Glutamatergic neuron (in vitro differentiated cells): ENCODE data around the gene DPCD. TPM values are rescaled to one million over a fixed set of nuclear protein-coding genes. Genes with fewer than 3 reads are reported as not detected.

Experiments
- DNase-seq: peaks from one replicate; pipeline ENCODE4 v3.0.0; 2022
- H3K27ac Mint-ChIP-seq: one replicate; pipeline ENCODE4 v1.8.0; 2020; ENCODE audit warnings: mild to moderate bottlenecking, mixed read lengths, inconsistent platforms; ENCODE audit not compliant: unreplicated experiment
- H3K27me3 Mint-ChIP-seq: one replicate; pipeline ENCODE4 v1.8.0; 2020; ENCODE audit warnings: mild to moderate bottlenecking, moderate library complexity, mixed read lengths, inconsistent platforms; ENCODE audit not compliant: unreplicated experiment
- H3K36me3 Mint-ChIP-seq: one replicate; pipeline ENCODE4 v1.8.0; 2020; ENCODE audit warnings: mild to moderate bottlenecking, mixed read lengths, inconsistent platforms; ENCODE audit not compliant: unreplicated experiment
- H3K4me1 Mint-ChIP-seq: one replicate; pipeline ENCODE4 v1.8.0; 2020; ENCODE audit warnings: mild to moderate bottlenecking, low read depth, mixed read lengths, inconsistent platforms; ENCODE audit not compliant: unreplicated experiment
- H3K4me3 Mint-ChIP-seq: one replicate; pipeline ENCODE4 v1.8.0; 2020; ENCODE audit warnings: mild to moderate bottlenecking, mixed read lengths, inconsistent platforms; ENCODE audit not compliant: unreplicated experiment
- H3K9me3 Mint-ChIP-seq: one replicate; pipeline ENCODE4 v1.8.0; 2020; ENCODE audit warnings: mild to moderate bottlenecking, moderate library complexity, mixed read lengths, inconsistent platforms; ENCODE audit not compliant: unreplicated experiment
- total RNA-seq: library from RNA; stranded (reverse); fragmentation: NEBNext Ultra II Directional; extraction: Animal tissue kit (Norgen Biotek cat#: 25700); gene quantifications from one replicate; pipeline ENCODE4 v1.2.1, GENCODE V29; 2021; ENCODE audit not compliant: unreplicated experiment
- TF ChIP-seq, protein P1 (sequence below): fragments of 200-600 bp; sonication (generic); IDR thresholded peaks from one replicate; pipeline ENCODE4 v1.5.0; 2021; ENCODE audit not compliant: partially characterized antibody, unreplicated experiment

Gene DPCD
- total RNA-seq, 1 donor from 2014 or later = 10.1 TPM

DNA sequence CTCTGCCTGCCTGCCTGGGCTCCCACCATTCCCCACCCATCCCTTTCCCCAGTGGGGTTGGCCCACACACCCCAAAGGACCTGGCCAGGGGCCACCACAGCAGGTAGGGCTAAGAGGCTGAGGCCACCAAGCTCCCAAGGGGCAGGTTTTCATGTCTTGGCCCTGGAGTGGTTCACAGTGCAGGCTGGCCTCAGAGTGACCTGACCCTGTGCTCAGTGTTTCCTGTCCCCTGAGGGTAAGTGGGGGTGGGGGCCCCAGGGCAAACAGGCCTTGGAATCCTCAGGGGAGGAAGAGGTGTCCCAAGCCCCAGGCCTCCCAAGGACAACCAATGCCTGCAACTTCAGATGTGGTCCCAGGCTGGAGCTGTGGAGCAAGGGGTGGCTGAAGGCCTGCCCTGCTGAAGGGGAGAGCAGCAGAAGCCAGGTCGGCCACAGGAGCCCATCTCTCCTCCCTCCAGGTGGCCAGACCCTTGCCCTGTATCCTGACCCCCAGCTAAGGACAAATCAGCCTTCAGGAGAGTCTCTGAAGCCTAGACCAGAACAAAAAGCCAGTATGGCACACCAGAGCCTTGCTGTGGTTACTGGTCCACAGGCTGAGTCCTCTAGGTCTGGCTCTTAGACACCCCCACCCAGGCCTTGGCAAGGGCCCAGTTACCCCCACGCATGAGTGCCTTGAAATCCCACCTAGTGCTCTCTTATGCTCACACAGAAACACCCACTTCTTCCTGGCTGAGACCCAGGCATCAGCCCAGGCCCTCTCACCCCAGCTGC lies 27.6 kb upstream of the DPCD start:
- Mint-ChIP-seq H3K27ac (no peak overlapping the region), H3K27me3 (peaks cover 9% of the 10 kb centered on the region), H3K36me3 (peaks cover 4% of the 10 kb centered on the region), H3K4me1 (peaks cover 4% of the 10 kb centered on the region), H3K9me3 (peaks cover 9% of the 10 kb centered on the region), H3K4me3 (no peak overlapping the region)
- DNase-seq = no peak
- TF ChIP-seq, protein P1, sequence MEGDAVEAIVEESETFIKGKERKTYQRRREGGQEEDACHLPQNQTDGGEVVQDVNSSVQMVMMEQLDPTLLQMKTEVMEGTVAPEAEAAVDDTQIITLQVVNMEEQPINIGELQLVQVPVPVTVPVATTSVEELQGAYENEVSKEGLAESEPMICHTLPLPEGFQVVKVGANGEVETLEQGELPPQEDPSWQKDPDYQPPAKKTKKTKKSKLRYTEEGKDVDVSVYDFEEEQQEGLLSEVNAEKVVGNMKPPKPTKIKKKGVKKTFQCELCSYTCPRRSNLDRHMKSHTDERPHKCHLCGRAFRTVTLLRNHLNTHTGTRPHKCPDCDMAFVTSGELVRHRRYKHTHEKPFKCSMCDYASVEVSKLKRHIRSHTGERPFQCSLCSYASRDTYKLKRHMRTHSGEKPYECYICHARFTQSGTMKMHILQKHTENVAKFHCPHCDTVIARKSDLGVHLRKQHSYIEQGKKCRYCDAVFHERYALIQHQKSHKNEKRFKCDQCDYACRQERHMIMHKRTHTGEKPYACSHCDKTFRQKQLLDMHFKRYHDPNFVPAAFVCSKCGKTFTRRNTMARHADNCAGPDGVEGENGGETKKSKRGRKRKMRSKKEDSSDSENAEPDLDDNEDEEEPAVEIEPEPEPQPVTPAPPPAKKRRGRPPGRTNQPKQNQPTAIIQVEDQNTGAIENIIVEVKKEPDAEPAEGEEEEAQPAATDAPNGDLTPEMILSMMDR = no peak

DNA sequence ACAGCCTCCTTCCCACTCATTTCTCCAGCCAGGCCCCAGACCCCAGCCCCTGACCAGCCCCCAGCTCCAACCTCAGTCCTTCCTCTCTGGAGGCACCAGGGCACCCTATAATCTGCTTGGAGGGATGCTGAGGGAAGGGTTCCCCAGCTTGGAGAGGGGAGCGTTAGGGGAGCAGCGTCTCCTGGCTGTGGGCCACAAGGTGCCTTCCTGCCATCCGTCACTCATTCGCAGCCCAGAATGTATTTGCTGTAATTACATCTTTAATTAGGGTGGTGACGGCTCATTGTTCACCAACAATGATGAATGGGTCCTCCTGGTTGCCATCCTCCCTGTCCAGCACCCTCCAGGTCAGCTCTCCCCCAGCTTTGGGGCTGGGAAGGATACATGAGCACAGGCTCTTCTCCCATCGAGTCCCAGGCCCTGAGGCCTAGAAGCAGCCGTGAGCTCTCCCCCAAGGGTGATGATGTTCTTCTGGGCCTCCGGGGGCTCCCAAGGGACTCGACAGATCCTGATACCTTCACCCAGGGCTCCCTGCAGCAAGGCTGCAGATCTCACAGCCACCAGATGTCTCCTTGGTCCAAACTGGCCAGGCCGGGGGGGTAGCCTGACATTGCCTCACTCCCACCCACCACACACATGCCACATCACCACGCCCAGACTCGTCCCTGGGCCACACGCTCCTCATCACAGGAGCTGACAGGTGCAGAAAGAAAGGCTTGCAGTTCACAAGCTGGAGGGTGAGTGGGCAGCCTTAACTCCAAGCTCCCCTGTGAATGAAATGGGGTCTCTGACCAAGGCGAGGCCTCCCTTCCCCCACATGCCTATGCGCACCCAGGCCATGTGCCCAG lies 26.8 kb upstream of the DPCD start:
- Mint-ChIP-seq H3K9me3 (peaks cover 11% of the 10 kb centered on the region), H3K27me3 (peaks cover 13% of the 10 kb centered on the region), H3K27ac (no peak overlapping the region), H3K4me1 (peaks cover 6% of the 10 kb centered on the region), H3K36me3 (peaks cover 4% of the 10 kb centered on the region), H3K4me3 (no peak overlapping the region)
- no peak for DNase-seq
- TF ChIP-seq, protein P1 = no peak

DNA sequence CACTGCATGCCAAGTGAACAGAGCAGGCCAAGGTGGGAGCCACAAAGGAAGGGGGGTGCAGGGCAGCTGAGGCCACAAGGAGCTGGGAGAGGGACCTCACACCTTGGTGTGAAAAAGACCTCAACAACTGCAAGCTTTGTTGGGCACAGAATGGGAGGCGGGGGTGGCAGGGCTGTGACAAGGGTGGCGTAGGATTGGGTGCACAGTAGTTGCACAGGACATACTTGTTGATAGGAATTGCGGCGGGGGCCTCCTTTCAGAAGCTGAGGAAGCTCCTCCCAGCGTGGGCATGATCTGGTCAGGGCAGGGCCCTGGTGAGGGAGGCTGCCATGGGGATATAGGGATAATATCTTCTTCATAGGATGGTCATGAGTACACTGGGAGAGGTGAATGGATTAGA lies 25.9 kb upstream of the DPCD start:
- Mint-ChIP-seq H3K27ac (no peak overlapping the region), H3K4me3 (no peak overlapping the region), H3K9me3 (peaks cover 13% of the 10 kb centered on the region), H3K27me3 (peaks cover 16% of the 10 kb centered on the region), H3K4me1 (peaks cover 5% of the 10 kb centered on the region), H3K36me3 (peaks cover 4% of the 10 kb centered on the region)
- TF ChIP-seq, protein P1 = no peak
- no peak for DNase-seq

- H3K9me3 Mint-ChIP-seq = peaks cover 17% of the 10 kb centered on the region
- peaks cover 17% of the 10 kb centered on the region for H3K27me3 Mint-ChIP-seq
- peaks cover 5% of the 10 kb centered on the region for H3K4me1 Mint-ChIP-seq
- H3K4me3 Mint-ChIP-seq = no peak overlapping the region
- H3K27ac Mint-ChIP-seq = no peak overlapping the region
- DNase-seq = no peak
- TF ChIP-seq, protein P1 = no peak
- H3K36me3 Mint-ChIP-seq = peaks cover 4% of the 10 kb centered on the region
These were observed 25.1 kb upstream of the DPCD start for GRCh38 chr10:101563007-101563406.

DNA sequence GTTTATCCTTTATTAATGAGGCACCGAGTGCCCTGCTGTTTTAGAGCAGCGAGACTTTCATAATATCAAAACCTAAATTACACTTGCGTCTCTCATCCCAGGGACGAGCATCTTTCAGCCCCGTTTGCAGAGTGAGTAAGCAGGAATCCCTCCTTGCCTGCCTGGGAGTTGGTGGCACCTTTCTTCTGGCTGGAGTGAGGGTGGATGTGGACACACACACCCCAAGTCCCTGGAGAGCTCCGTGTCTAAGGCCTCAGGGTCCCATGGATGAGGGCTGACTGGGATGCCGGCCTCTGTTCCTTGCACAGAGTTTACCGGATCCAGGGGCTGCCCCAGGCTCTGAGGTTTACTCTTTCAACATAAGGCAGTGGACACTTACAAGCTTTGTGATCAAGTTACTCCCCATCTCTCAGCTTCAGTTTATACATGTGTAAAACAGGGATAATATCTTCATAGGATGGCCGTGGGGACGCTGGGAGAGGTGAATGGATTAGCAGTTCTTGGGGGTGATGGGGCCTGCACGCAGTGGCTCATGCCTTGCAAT lies 24.6 kb upstream of the DPCD start:
- Mint-ChIP-seq H3K27ac (no peak overlapping the region), H3K27me3 (peaks cover 19% of the 10 kb centered on the region), H3K36me3 (peaks cover 4% of the 10 kb centered on the region), H3K4me3 (no peak overlapping the region), H3K9me3 (peaks cover 17% of the 10 kb centered on the region), H3K4me1 (peaks cover 5% of the 10 kb centered on the region)
- TF ChIP-seq, protein P1 = no peak
- no peak for DNase-seq
